Erythroblast (primary cell): Measurements from ENCODE around the gene RIPK1.
"Not testable (repeated sequence)": the region's sequence is repeated elsewhere in the genome, so short reads cannot be mapped to it uniquely, and the experiment has no call there.

Source experiments
- DNase-seq, 2 experiments: peaks; one replicate each; lab custom pipeline; 2025; lab: John Stamatoyannopoulos, UW
- GATA1 ChIP-seq: IDR thresholded peaks from 2 replicates; pipeline ENCODE4 v1.6.1; 2011; ENCODE audit warnings: low read depth, mild to moderate bottlenecking, control low read depth, low read length, moderate library complexity
- POLR2A ChIP-seq: IDR thresholded peaks from 2 replicates; pipeline ENCODE4 v1.6.1; 2011; ENCODE audit warnings: mild to moderate bottlenecking, low read length

The RIPK1 gene

DNA sequence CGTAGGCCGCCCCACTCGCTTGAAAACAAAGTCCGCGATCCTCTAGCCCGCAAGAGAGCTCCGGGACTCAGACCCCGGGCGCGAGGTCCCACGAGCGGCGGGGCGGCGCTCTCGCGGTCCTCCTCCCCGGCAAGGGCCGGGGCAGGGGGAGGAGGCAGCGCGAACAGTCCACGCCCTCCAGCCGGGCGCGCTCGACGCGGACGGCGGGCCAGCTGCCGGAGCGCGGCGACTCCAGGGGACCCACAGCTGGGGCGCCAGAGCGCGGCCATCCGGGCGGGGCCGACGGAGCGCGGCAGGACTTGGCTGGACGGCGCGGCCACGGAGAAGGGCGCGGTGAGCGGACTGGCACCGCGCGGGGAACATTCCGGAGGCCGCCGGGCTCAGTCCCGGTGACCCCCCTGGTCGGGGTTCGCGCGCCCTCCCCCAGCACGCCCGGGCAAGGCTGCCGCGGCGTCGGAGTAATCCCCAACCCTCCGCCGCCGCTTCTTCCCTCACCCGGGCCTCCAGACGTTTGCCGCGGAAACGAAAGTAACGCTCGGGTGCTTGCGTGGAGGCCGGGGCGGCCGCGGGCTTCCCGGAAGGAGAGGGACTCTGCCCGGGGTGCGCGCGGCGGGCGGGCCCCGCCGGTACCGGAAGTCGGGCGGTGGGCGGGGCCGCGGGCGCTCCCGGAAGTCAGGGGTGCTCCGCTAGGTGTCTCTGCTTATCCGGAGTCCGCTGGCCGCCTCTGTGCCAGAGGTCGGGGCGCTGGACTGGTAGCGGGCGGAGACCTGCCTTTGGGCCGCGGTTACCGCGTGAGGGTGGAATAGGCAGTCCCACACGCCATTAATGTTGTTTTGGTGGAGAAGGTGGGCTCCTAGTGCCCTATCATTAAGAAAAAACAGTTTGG lies at the start of gene RIPK1:
RIPK1 (plus strand) TSS at position 166 of the 886 bp plus-strand sequence. CDS start 8,330 bp downstream, outside the sequence.
- TF ChIP-seq GATA1 (no peak), POLR2A (peak; percentile 97)
- peak; percentile 94 to 96 for DNase-seq

DNA sequence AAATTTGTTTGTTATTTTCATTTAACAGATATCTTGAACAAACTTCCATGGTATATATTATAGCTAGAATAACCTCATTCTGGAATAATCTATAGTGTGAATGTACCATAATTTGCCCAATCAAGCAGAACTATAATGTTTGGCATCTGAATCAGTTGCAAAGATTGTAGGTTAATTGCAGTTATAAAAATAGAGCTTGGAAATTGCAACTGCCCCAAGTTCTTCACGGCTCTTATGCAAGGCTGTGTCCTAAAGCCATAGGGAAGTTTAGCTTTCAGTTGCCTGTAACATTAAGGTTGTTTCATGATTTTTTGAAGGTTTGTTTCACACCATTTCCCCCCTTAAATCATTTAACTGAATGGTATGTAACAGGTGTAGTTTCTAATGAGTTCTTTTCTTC lies 49.2 kb upstream of the RIPK1 start:
- TF ChIP-seq POLR2A (no peak), GATA1 (no peak)

DNA sequence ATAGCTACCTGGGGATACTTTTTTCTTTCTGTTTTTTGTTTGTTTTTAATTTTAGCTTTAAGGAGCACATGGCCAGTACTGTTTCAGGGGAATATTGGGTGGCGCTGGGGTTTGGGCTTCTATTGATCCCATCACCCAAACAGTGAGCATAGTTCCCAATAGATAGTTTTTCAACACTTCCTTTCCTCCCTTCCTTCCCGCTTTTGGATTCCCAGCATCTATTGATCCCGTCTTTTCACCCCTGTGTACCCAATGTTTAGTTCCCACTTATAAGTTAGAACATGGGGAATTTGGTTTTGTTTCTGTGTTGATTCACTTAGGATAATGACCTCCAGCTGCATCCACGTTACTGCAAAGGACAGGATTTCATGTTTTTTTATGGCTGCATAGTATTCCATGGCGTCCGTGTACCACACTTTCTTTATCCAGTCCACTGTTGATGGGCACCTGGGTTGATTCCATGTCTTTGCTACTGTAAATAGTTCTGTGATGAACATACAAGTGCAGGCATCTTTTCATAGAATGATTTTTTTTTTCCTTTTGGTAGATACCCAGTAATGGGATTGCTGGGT lies 48.5 kb upstream of the RIPK1 start:
- TF ChIP-seq GATA1, result no peak
- DNase-seq, result no peak

More for the DNA sequence above, 49.2 kb upstream of the RIPK1 start:
- no peak for DNase-seq

DNA sequence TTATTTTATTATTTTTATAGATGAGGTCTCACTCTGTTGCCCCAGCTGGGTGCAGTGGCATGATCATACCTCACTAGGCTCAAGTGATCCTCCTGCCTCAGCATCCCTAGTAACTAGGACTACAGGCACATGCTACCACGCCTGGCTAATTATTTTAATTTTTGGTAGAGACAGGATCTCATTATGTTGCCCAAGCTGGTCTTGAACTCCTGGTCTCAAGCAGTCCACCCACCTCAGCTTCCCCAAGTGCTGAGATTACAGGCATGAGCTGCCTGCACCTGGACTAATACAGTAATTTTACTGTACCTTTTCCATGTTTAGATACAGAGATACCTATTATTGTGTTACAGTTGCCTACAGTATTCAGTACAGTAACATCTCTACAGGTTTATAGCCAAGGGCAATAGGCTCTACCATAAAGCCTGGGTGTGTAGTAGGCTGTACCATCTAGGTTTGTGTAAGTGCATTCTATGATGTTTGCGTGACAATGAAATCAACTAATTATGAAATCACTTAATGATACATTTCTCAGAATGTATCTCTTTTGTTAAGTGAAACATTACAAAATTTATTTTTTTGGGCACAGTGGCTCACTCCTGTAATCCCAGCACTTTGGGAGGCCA lies 47.2 kb upstream of the RIPK1 start:
- not testable (repeated sequence) for DNase-seq

DNA sequence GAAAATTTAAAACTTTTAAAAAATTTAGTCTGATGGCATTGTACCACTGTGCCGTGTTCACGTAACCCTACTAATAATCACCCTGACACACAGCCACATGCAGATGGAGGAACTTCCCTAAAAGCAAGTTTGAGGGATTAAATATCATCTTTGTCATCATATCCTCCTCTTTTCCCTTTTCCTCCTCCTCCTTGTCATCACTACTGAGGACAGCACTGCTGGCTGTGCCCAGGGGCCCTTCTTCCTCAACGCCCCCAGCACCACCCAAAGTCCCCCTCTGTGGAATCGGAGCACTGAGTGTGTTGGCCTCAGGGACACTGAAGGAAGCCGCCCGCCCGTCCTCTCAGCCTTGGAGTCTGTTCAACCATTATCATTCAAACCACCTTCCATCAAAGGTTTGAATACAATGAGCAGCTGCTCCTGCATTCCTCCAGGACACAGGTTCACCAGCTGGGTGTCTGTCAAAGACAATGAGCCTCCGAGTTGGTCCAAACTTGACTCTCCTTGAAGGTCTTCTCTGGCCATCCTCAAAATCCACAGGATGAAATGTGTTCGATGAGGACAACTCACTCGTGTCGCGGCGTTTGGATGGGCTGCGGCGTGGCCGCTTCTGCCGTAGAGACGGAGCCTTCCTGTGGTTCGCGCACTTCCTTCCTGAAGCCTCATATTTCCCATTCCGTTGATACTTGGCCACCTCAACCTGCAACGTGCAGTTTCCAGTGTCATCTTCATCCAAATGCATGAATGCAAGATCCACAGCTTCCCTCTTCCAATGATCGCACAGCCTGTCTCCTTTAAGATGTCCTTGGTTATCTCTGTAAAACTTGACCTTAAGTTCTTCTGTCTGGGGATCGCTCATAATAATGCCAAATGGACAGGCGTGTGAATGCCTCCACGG lies 45.3 kb upstream of the RIPK1 start:
- TF ChIP-seq GATA1 (no peak), POLR2A (no peak)
- DNase-seq, result no peak

DNA sequence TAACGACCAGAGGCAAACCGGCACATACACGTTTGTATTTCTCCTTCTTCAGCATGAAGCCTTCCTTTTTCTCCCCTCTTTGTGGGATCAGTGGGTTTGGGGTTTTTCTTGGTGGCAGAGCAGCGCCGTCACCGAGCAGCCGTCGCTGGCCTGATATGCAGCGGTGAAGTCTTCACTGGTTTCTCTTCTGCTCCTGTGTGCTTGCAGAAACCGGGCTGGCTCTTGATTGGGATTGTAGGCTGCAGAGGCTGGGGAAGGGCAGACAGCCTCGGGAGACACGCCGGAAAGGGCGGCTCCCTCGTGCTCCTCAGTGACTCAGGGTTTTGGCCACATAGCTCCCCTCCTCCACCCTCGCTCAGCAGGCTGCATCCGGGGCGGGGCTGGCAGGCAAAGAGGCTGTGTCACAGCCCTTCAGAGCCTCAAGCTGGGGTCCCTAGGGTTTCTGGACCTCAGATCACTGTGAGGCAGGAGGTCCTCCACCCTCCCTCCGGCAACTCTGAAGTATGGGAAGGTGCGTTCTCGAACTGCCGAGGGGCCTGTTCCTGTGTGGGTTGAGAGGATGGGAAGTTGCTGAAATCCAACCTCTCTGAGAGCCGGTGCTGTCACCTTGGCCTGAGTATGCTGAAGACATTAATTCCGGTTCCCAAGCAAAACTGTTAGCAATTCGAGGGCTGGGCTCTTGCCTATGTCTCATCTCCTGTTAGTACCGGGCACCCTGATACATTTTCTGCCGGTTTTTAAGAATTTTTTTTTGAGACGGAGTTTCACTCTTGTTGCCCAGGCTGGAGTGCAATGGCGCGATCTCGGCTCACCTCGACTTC lies 44.4 kb upstream of the RIPK1 start:
- DNase-seq, result peak; percentile 95 to 97
- TF ChIP-seq GATA1 (no peak), POLR2A (peak; percentile 96)

DNA sequence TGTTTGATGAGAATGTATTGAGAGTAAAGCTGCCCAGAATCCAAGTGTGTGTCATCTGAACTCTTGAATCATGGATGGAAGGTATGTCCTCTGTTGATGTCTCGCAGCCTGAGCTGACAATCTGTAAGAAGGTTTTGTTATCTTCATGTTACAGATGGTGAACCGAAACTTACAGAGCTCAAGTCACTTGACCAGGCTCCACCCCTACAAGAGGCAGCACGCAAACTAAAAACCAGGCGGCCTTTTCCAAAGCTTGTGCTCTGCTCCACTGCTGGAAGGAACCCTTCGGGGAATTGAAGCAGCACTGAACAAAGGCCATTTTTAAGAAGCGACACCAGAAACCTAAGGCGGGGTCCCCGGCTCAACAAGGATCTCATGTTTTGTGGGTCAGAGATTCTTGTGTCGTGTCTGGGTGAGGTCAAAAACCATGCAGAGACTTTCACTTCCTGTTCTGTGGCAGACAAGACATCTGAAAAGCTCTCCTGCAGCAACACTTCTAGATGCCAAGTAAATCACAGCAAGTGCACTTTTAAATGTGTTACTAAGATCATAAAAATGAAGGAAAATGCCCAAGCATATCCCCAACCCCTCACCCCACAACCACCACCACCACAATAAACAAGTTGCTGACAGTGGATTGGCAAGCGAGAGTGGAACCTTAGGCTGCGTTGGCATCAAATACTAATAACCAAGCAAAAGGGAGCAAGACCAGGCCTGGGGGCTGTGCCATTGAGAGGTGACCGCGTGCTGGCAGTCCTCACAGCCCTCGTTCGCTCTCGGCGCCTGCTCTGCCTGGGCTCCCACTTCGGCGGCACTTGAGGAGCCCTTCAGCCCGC lies 41.3 kb upstream of the RIPK1 start:
- DNase-seq, result peak; percentile 82 to 88
- peak; percentile 24 for TF ChIP-seq POLR2A
- TF ChIP-seq GATA1, result no peak

DNA sequence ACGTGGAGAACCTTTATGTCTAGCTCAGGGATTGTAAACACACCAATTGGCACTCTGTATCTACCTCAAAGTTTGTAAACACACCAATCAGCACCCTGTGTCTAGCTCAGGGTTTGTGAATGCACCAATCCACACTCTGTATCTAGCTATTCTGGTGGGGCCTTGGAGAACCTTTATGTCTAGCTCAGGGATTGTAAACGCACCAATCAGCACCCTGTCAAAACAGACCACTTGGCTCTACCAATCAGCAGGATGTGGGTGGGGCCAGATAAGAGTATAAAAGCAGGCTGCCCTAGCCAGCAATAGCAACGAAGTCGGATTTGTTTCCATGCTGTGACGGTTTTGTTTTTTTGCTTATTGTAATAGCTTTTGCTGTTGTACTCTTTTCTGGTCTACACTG lies 40.1 kb upstream of the RIPK1 start:
- TF ChIP-seq POLR2A, result peak; percentile 11
- DNase-seq, result not testable (repeated sequence)

DNA sequence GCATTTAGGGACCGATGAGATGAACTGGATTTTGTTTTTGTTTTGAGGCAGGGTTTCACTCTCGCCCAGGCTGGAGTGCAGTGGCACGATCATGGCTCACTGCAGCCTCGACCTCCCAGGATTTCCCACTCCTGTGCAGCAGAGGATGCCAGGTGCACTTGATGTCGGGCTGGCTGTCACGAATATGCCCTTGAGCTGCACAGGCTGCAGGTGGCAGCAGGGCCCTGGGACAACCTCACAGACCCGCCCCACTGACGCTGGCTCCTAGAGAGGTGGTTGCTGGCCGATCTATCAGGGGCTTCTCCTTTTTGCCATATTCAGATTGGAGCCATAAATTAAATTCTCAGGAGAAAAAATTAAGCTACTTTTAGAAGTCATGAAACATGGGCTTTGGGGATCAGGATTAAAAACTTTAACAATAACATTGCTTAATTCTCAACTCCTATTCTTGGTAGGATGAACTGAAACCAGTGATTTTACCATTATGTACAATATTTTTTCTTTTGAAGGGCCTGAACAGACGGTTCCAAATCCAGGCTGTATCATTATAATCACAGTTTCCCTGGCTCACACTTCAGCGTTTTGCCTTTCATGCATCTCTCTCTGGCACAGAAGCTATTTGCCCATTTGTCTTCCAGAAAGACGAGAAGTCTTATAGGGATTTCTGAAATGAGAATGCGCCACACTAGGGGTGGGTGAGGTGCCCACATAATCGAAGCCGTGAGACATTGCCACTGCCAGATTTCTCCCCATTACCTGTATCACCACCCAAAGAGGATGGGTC lies 36.2 kb upstream of the RIPK1 start:
- no peak for DNase-seq

DNA sequence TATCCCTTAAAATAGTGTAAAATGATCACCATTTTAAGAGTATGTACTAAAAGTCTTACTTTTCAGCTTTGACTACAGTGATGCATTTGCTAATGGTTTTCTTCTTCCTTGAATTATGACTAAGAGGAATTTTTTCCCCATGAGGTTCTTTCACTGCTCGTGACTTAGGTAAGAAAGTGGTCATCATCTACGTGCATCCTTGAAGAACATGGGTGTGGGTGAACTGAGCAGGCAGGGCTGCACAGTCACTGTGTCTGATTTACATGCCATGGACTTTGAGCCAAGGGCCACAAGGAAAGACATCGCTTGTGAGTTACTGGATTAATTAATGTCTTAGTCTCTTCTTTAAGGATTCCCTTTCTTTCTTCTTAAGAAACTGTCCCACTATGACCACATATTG lies 35.3 kb upstream of the RIPK1 start:
- no peak for TF ChIP-seq POLR2A
- no peak for TF ChIP-seq GATA1
- DNase-seq, result no peak

More for the DNA sequence above, 36.2 kb upstream of the RIPK1 start:
- TF ChIP-seq POLR2A (no peak), GATA1 (no peak)

DNA sequence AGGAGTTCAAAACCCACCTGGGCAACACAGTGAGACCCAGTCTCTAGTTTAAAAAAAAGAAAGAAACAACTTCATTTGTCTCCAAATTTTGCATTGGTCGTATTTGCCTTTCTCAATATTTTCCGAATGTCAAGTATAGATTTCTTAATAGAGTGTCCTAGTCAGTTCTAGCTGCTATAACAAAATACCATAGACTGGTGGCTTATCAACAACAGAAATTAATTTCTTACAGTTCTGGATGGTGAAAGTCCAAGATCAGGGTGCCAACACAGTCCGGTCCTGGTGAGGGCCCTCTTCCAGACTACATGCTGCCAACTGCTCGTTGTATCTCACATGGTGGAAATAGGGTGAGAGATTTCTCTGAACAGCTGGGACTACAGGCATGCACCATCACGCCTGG lies 34.6 kb upstream of the RIPK1 start:
- TF ChIP-seq POLR2A (no peak), GATA1 (no peak)
- DNase-seq, result no peak

DNA sequence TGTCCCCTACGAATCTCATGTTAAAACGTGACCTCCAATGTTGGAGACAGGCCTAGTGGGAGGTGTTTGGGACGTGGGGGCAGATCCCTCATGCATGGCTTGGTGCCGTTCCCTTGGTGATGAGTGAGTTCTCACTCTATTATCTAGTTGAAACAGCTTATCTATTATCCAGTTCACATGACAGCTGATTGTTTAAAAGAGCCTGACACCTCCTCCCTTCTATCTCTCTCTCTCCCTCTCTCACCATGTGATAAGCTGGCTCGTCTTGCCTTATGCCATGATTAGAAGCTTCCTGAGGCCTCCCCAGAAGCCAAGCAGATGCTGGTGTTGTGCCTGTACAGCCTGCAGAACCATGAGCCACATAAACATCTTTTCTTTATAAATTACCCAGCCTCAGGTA lies 32.9 kb upstream of the RIPK1 start:
- TF ChIP-seq POLR2A (no peak), GATA1 (no peak)
- peak in 1 of 2 experiments; percentile 61 for DNase-seq
